ENCODE results near the gene BTN1A1. TPM values are rescaled to one million over a fixed set of nuclear protein-coding genes. Genes with fewer than 3 reads are reported as not detected.

The BTN1A1 gene
- total and polyA plus RNA-seq, 9 of the 15 experiments (the other 6 are each of a cell fraction or from before 2014, with no cell fraction given), result 0.01 to 0.15 (median 0.06) TPM; not detected in 4

- TF ChIP-seq SNRNP70 (optimal IDR thresholded peaks at IDR 0.05; ENCODE audit: low read depth, low read length), result no peak
- TF ChIP-seq EZH2 (IDR thresholded peaks at IDR 0.05; ENCODE audit: borderline replicate concordance, low read depth, low read length), result no peak
- TF ChIP-seq EHMT2 (IDR thresholded peaks at IDR 0.05), result peak; percentile 17; the same call in 1 of the 2 replicates
- TF ChIP-seq MAX (CRISPR knock-in tag; IDR thresholded peaks at IDR 0.05), result peak; percentile 98
- TF ChIP-seq ATF1 (CRISPR knock-in tag; IDR thresholded peaks at IDR 0.05), result no peak
- peak; percentile 37; the same call in 1 of the 2 replicates for TF ChIP-seq ATF1 (tag; IDR thresholded peaks at IDR 0.05)
- no peak; the same call in 1 of the 2 replicates for TF ChIP-seq ETV5 (CRISPR knock-in tag; IDR thresholded peaks at IDR 0.05; ENCODE audit: low read depth)
- no peak for TF ChIP-seq NR3C1 (CRISPR knock-in tag; IDR thresholded peaks at IDR 0.05)
- no peak for TF ChIP-seq RBM15 (IDR thresholded peaks at IDR 0.05; ENCODE audit: insufficient read depth, low read length)
- no peak for TF ChIP-seq MTA1 (IDR thresholded peaks at IDR 0.05; ENCODE audit: borderline replicate concordance)
- TF ChIP-seq ZNF740 (CRISPR knock-in tag; IDR thresholded peaks at IDR 0.05), result peak; percentile 67; the same call in 1 of the 2 replicates
- peak in 1 of 2 experiments; percentile 83; a peak in 2 of 4 replicates for TF ChIP-seq ZNF740 (tag; IDR thresholded peaks at IDR 0.05)
- TF ChIP-seq ZBTB34 (CRISPR knock-in tag; IDR thresholded peaks at IDR 0.05), result peak; percentile 81
- 0 out of 2 replicates have a peak, but pooled peaks have one; percentile 53 for TF ChIP-seq RBFOX2 (IDR thresholded peaks at IDR 0.05; ENCODE audit: low read depth, low read length)
- TF ChIP-seq THAP12 (CRISPR knock-in tag; IDR thresholded peaks at IDR 0.05), result peak; percentile 53; the same call in 1 of the 2 replicates
- TF ChIP-seq BCL6 (CRISPR knock-in tag; IDR thresholded peaks at IDR 0.05), result peak; percentile 45; the same call in 1 of the 2 replicates
- TF ChIP-seq ZNF277 (CRISPR knock-in tag; IDR thresholded peaks at IDR 0.05; ENCODE audit: borderline replicate concordance), result no peak
- TF ChIP-seq CSDE1 (IDR thresholded peaks at IDR 0.05), result no peak
- TF ChIP-seq TAF1 (IDR thresholded peaks at IDR 0.05; ENCODE audit: control insufficient read depth, extremely low read depth, insufficient read depth, low read length, severe bottlenecking), result no peak
- TF ChIP-seq ZNF274 (IDR thresholded peaks at IDR 0.05; ENCODE audit: borderline replicate concordance, low read depth, low read length), result no peak
- TF ChIP-seq TCF7L2 (IDR thresholded peaks at IDR 0.05; ENCODE audit: low read depth, low read length), result no peak
- no peak for TF ChIP-seq FOXM1 (IDR thresholded peaks at IDR 0.05; ENCODE audit: low read depth)
- TF ChIP-seq FOXM1 (CRISPR knock-in tag; IDR thresholded peaks at IDR 0.05; ENCODE audit: low read depth), result no peak
- TF ChIP-seq PYGO2 (tag; IDR thresholded peaks at IDR 0.05), result peak; percentile 82
Measured at GRCh38 chr6:26520237-26520849, 20.2 kb downstream of the BTN1A1 start (continued).
